Osteocyte (in vitro differentiated cells): ENCODE measurements around the gene AMBRA1. TPM values are rescaled to one million over a fixed set of nuclear protein-coding genes. Genes with fewer than 3 reads are reported as not detected.

Experiments
- DNase-seq: peaks from one replicate; pipeline ENCODE4 v3.0.0; 2021; ENCODE audit warnings: mixed read lengths; ENCODE audit not compliant: unreplicated experiment; ENCODE audit errors: extremely low spot score
- H3K27ac Mint-ChIP-seq: one replicate; pipeline ENCODE4 v1.8.0; 2021; ENCODE audit warnings: mild to moderate bottlenecking, mixed read lengths; ENCODE audit not compliant: unreplicated experiment
- H3K27me3 Mint-ChIP-seq: one replicate; pipeline ENCODE4 v1.8.0; 2021; ENCODE audit warnings: mixed read lengths; ENCODE audit not compliant: unreplicated experiment
- H3K36me3 Mint-ChIP-seq: one replicate; pipeline ENCODE4 v1.8.0; 2021; ENCODE audit warnings: mixed read lengths; ENCODE audit not compliant: unreplicated experiment
- H3K4me1 Mint-ChIP-seq: one replicate; pipeline ENCODE4 v1.8.0; 2021; ENCODE audit warnings: mixed read lengths; ENCODE audit not compliant: unreplicated experiment
- H3K4me3 Mint-ChIP-seq: one replicate; pipeline ENCODE4 v1.8.0; 2021; ENCODE audit warnings: mild to moderate bottlenecking, moderate library complexity, mixed read lengths; ENCODE audit not compliant: unreplicated experiment
- H3K9me3 Mint-ChIP-seq: one replicate; pipeline ENCODE4 v1.8.0; 2021; ENCODE audit warnings: mixed read lengths; ENCODE audit not compliant: unreplicated experiment
- total RNA-seq: library from RNA; stranded (reverse); gene quantifications from 2 replicates; pipeline ENCODE4 v1.2.1, GENCODE V29; 2021
- TF ChIP-seq, protein P1 (sequence below): fragments of 200-600 bp; sonication (generic); IDR thresholded peaks from 2 replicates; pipeline ENCODE4 v1.5.0; 2021; ENCODE audit warnings: antibody characterized with exemption, mild to moderate bottlenecking, moderate library complexity

The AMBRA1 gene
- total RNA-seq, 1 donor from 2014 or later, result 32.1 TPM

DNA sequence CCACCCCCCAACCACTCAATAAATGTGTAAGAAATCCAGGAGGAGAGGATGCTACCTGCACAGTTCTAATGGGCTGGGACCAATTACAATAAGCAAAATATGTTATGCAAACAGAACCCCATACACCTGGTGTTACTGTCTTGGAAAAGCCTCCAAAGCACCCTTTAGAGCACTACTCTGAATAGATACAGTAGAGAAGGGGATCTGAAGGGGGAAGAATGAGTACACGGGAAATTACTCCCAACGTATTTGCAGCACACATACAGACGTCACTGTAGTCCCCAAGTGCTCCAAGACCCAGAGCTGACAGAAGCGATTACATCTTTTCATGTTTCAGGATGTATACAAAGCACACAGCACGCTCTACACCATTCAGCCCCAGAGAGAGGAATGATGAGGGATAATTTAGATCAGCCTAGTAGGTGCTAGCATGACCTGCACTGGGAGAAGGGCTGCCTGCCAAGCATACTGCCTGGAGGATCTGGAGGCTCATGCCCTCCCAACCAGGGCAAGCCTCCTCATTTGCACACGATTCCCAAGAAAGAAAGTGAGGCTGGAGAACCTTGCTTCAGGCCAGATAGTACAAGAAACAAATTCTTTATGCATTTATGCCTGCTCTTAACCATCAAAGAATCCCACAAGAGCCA lies 63.8 kb downstream of the AMBRA1 start:
- Mint-ChIP-seq H3K27me3 (no peaks in the 10 kb centered on the region), H3K4me3 (no peak overlapping the region), H3K9me3 (no peaks in the 10 kb centered on the region), H3K27ac (no peak overlapping the region), H3K4me1 (peaks cover 6% of the 10 kb centered on the region), H3K36me3 (peaks cover 4% of the 10 kb centered on the region)
- TF ChIP-seq, protein P1, sequence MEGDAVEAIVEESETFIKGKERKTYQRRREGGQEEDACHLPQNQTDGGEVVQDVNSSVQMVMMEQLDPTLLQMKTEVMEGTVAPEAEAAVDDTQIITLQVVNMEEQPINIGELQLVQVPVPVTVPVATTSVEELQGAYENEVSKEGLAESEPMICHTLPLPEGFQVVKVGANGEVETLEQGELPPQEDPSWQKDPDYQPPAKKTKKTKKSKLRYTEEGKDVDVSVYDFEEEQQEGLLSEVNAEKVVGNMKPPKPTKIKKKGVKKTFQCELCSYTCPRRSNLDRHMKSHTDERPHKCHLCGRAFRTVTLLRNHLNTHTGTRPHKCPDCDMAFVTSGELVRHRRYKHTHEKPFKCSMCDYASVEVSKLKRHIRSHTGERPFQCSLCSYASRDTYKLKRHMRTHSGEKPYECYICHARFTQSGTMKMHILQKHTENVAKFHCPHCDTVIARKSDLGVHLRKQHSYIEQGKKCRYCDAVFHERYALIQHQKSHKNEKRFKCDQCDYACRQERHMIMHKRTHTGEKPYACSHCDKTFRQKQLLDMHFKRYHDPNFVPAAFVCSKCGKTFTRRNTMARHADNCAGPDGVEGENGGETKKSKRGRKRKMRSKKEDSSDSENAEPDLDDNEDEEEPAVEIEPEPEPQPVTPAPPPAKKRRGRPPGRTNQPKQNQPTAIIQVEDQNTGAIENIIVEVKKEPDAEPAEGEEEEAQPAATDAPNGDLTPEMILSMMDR, result no peak
- no peak for DNase-seq

GRCh38 chr11:46529095-46529905 lies 64.5 kb downstream of the AMBRA1 start:
- Mint-ChIP-seq H3K27ac (no peak overlapping the region), H3K36me3 (peaks cover 4% of the 10 kb centered on the region), H3K9me3 (no peaks in the 10 kb centered on the region), H3K4me3 (no peak overlapping the region), H3K27me3 (no peaks in the 10 kb centered on the region), H3K4me1 (peaks cover 4% of the 10 kb centered on the region)
- TF ChIP-seq, protein P1, result peak; percentile 84
- DNase-seq, result peak; percentile 85

DNA sequence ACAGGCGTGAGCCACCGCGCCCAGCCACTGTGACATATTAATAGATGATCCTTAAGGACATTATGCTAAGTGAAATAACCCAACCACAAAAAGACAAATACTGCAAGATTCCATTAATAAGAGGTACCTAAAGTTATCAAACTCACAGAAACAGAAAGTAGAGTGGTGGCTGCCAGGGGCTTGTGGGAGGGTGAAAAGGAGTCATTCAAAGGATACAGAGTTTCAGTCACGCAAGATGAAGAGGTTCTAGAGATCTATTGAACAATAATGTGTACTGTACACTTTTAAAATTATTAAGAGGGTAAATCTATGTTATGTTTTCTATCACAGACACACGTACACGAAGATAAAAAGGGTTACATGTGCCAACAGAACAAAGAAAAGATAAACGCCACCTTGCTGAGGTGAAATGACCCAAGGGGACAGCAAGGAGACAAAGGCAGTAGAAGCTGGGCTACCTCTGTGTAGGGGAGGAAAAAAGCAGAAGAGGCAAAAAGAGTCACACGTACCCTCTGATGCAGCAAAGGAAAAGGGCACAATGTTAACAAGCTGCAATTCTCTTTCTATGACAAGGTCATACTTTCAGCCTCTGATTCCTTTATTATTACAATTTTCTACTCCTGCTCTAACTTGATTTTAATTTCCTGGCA lies 65.3 kb downstream of the AMBRA1 start:
- no peak for DNase-seq
- Mint-ChIP-seq H3K4me3 (no peak overlapping the region), H3K4me1 (peaks cover 4% of the 10 kb centered on the region), H3K9me3 (no peaks in the 10 kb centered on the region), H3K27ac (no peak overlapping the region), H3K27me3 (no peaks in the 10 kb centered on the region), H3K36me3 (peaks cover 4% of the 10 kb centered on the region)
- TF ChIP-seq, protein P1, result no peak

DNA sequence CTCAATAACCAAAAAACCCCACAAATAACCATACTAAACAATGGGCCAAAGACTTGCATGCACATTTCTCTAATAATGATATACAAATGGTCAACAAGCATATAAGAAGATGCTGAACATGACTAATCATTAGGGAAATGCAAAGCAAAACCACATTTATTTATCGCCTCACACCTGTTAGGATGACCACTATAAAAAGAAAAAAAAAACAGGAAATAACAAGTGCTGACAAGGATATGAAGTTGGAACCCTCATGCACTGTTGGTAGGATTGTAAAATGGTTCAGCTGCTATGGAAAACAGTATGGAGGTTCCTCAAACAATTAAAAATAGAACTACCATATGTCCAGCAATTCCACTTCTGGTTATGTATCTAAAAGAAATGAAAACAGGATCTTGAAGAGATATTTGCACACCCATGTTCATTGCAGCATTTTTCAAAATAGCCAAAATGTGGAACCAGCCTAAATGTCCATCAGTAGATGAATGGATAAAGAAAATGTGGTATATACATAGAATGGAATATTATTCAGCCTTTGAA lies 66.2 kb downstream of the AMBRA1 start:
- Mint-ChIP-seq H3K27me3 (no peaks in the 10 kb centered on the region), H3K36me3 (peaks cover 2% of the 10 kb centered on the region), H3K4me3 (no peak overlapping the region), H3K9me3 (no peaks in the 10 kb centered on the region), H3K4me1 (peaks cover 10% of the 10 kb centered on the region), H3K27ac (no peak overlapping the region)
- TF ChIP-seq, protein P1, result no peak
- DNase-seq, result no peak
